ENCODE measurements around the gene MXRA8. TPM values are rescaled to one million over a fixed set of nuclear protein-coding genes. Genes with fewer than 3 reads are reported as not detected.

MXRA8 gene
- total RNA-seq, 1 experiment from 2014 or later = 9.6 TPM

GRCh38 chr1:1355416-1355815 is 2.9 kb downstream of the MXRA8 start:
- Histone ChIP-seq H2AFZ (ENCODE audit: low read length) (no peak overlapping the region), H3K9me3 (ENCODE audit: control insufficient read depth, low read depth, low read length) (no peaks in the 10 kb centered on the region), H3K9ac (ENCODE audit: extremely low read depth, insufficient read length, low read length) (no peak overlapping the region), H3K27ac (ENCODE audit: insufficient read length, low read depth, low read length) (no peak overlapping the region), H2BK5ac (ENCODE audit: insufficient read length, low read length) (no peak overlapping the region), H2AK5ac (ENCODE audit: insufficient read length, low read length) (no peak overlapping the region), H4K8ac (replicated peaks; ENCODE audit: insufficient read length, low read depth, low read length) (no peak overlapping the region), H4K5ac (ENCODE audit: insufficient read length, low read depth, low read length) (no peak overlapping the region), H3K18ac (ENCODE audit: insufficient read length, low read depth, low read length) (no peak overlapping the region), H3K23ac (ENCODE audit: insufficient read length, low read depth, low read length) (no peak overlapping the region), H3K79me1 (ENCODE audit: insufficient read depth, low read depth, low read length, poor library complexity, severe bottlenecking) (no peaks in the 10 kb centered on the region), H3K4ac (ENCODE audit: low read depth, low read length) (no peak overlapping the region), H3K23me2 (ENCODE audit: insufficient read length, low read depth, low read length, poor library complexity, severe bottlenecking) (peaks cover 7% of the 10 kb centered on the region), H2BK12ac (ENCODE audit: insufficient read length, low read depth, low read length) (no peak overlapping the region), H3K56ac (ENCODE audit: insufficient read length, low read depth, low read length) (no peak overlapping the region), H4K20me1 (ENCODE audit: control insufficient read depth, insufficient read depth, insufficient read length) (no peaks in the 10 kb centered on the region), H3K4me1 (ENCODE audit: insufficient read depth, low read length) (no peaks in the 10 kb centered on the region; the same call in 1 of the 2 replicates), H3K27me3 (ENCODE audit: insufficient read depth, low read length) (peaks cover 4% of the 10 kb centered on the region; the same call in 1 of the 2 replicates), H2BK20ac (ENCODE audit: low read depth, low read length, poor library complexity, severe bottlenecking) (no peak overlapping the region), H3T11ph (ENCODE audit: low read length) (no peak overlapping the region), H3K4me2 (ENCODE audit: insufficient read depth, insufficient read length, low read length) (peak overlapping the region; percentile 62), H4K91ac (ENCODE audit: insufficient read length, low read depth, low read length) (no peak overlapping the region), H3K14ac (ENCODE audit: insufficient read depth, low read length) (no peak overlapping the region), H2BK120ac (ENCODE audit: low read depth, low read length, poor library complexity, severe bottlenecking) (no peak overlapping the region), H2BK15ac (ENCODE audit: low read depth, low read length) (no peak overlapping the region), H3K79me2 (ENCODE audit: insufficient read depth, low read length) (no peaks in the 10 kb centered on the region)
- TF ChIP-seq CTCF (conservative IDR thresholded peaks at IDR 0.05) = no peak
- no CpG with 5 or more reads among the region's 52 CpGs for WGBS (ENCODE audit: extremely low coverage, insufficient read length, low lambda C conversion rate)
- H3K9me3 Mint-ChIP-seq = no peaks in the 10 kb centered on the region
- H3K27ac Mint-ChIP-seq = no peak overlapping the region
- H3K27me3 Mint-ChIP-seq (ENCODE audit: low read depth) = peaks cover 37% of the 10 kb centered on the region
- H3K4me3 Mint-ChIP-seq = no peak overlapping the region
- H3K4me1 Mint-ChIP-seq = peaks cover 27 to 52% of the 10 kb centered on the region in 2 experiments
- no peak for DNase-seq
- peaks cover 0 to 8% (median 2%) of the 10 kb centered on the region in 3 experiments; a peak in 1 of 7 replicates for H3K36me3 Mint-ChIP-seq (ENCODE audit: insufficient read depth in 1 of 3, low read depth in 3 of 3)

All from H9 (cell line).